GM21423 (cell line): Measurements from ENCODE around the gene EPB41.

Source experiments
- ATAC-seq: cut with Tn5 transposase; IDR thresholded peaks from one replicate; pipeline ENCODE4 v1.9.1; 2021; ENCODE audit warnings: mild to moderate bottlenecking, moderate library complexity; ENCODE audit not compliant: unreplicated experiment

The EPB41 gene

DNA sequence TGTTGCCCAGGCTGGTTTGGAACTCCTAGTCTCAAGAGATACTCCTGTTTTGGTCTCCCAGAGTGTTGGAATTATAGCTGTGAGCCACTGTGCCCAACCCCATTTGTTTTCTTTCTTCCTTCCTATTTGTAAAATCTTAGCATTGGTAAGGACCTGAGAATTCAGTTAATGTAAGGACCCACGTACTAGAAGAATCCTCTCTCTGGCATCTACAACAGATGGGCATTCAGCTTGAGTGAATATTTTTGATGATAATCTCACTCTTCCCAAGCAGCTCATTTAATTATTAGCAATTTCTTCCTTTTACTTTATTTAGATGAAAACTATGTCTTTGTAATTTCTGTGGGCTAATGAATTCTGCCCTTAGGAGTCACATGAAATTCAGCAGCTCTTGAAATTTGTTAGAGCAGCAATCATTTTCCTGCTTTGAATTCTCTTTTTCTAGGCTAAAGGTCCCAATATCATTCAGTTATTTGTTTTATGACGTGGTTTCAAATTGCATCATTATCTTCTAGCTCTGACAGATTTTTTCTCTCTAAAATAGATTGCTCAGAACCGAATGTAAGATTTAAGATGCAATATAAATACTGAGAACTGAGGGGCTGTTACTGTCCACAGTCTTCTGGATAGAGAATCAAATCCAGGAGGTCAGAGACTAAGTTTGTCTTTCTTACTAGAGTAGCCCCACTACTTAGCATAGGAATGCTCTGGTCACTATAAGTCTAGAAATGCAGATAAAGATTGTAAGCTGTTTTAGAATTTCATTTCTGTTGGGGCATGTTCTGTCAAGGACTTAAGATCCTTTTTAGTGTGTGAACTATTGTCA, 59.4 kb downstream of the EPB41 start:
- ATAC-seq = no peak

DNA sequence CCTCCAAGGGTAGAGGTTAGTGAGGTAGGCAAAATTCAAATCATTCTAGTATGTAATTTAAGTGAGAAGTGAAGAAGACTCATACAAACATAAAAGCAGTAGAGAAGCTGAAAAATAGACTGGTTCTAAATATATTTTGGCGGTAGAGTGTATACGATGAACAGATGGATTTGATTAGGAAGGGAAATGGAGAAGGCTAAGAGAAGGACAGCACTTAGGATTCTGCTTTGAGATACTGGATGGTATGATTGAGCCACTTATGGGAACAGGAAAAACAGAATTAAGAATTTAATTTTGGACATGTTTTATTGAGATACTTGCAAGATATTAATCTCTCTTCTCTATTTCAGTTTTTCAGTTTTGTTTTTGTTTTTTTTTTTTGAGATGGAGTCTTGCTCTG, 60.1 kb downstream of the EPB41 start:
- ATAC-seq = no peak

- ATAC-seq = no peak
These were observed 61.9 kb downstream of the EPB41 start for GRCh38 chr1:28976248-28976647.

- no peak for ATAC-seq
These were observed 66.8 kb downstream of the EPB41 start for GRCh38 chr1:28981210-28981609.

GRCh38 chr1:28982198-28982597, 67.8 kb downstream of the EPB41 start:
- no peak for ATAC-seq

GRCh38 chr1:28983091-28983490, 68.7 kb downstream of the EPB41 start:
- ATAC-seq = no peak

- ATAC-seq = no peak
These were observed 69.3 kb downstream of the EPB41 start for GRCh38 chr1:28983509-28984310.

DNA sequence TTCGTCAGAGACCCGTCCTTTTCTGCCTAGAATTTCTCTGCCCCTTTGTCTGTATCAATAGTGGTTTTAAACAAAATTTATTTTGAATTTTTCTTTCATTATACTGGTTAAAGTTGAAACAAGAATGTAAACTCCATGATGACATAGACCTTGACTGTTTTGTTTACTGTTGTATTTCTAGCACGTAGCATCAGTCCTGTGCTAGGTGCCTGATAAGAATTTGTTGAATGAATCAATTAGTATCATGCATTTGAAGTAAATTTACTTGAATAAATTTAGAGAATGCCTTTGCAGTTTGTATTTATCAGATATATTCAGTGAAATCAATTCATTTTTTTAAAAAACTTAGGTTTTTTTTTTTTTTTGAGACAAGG, 69.9 kb downstream of the EPB41 start:
- ATAC-seq = no peak

DNA sequence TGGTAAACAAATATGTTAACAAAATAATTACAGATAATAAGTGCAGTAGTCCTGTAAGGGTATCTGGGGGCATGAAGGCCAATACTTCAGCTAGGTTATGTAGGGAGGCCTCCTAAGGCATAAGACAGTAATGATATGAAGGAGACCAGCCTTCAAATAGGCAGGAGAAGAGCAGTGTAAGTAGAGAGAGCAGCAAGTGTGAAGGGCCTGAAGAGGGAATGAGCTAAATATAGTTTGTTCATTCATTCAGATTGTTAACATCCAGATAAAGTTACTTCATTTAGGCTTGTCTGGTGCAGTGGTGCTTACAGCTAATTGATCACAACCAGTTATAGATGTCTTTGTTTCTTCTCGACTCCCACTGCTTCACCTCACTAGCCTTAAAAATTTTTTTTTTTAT, 71.1 kb downstream of the EPB41 start:
- ATAC-seq = no peak

DNA sequence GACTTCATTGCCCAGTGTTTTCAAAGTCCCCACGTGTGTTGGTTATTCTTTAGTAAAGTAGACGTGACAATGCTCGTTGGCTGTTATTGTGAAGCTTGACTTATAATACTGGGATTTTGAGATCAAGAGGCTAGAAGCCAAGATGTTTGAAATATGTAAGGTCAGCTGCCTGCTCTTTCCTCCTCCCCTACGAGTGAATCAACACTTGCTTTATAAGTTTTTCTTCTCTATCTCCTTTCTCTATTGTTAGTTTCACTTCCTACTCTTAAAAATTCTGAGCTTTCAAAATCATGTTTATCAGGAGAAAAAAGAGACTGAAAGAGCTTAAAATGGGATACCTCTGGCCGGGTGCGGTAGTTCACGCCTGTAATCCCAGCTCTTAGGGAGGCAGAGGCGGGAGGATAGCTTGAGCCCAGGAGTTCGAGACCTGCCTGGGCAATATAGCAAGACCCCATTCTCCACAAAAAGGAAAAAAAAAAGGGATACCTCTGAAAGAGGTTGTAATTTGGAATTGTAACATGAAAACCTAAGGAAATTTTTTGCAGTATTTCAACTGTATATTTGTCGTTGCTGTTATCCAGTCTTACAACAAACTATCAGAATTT, 72.0 kb downstream of the EPB41 start:
- no peak for ATAC-seq

DNA sequence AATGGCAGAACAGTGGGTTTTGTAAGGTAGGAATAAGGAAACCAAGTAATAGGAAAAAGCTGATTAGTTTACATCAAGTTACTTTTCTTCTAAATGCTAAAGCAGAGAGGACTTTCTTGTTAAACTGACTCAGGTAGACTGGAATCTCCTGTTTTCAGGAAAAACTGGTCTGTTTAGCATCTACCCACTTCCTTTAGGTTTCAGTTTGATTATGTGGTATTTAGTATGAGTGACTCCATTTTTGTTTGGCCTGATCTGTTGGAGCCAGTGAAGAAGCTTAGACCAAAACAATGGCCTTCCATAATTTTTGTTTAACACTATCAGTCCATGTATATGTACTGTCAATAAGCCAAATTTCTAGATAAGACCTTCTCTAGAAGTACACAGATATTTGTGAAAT, 88.4 kb downstream of the EPB41 start:
- ATAC-seq = no peak

- no peak for ATAC-seq
These were observed 89.9 kb downstream of the EPB41 start for GRCh38 chr1:29004288-29004687.

GRCh38 chr1:29004798-29005197, 90.4 kb downstream of the EPB41 start:
- no peak for ATAC-seq

DNA sequence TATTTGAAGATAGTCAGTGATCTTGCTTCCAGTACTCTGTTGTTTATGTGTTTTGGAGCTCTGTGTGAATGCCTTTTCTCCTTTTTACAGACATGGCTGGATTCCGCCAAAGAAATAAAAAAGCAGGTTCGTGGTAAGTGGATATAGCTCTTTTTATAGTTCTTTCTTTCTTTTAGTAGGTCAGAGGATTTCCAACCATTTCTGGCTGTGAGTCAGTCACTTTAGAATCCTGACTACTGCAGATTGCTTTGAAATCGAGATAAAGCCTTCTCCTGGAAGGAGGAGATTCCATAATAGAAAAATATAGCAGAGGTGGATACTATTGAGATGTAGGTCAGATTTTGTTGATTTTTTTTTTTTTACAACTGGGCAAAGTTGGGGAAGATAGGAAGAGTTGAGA, 97.4 kb downstream of the EPB41 start:
- no peak for ATAC-seq

GRCh38 chr1:29017235-29017634, 102.9 kb downstream of the EPB41 start:
- no peak for ATAC-seq

GRCh38 chr1:29017975-29018712, 103.8 kb downstream of the EPB41 start:
- ATAC-seq = no peak

DNA sequence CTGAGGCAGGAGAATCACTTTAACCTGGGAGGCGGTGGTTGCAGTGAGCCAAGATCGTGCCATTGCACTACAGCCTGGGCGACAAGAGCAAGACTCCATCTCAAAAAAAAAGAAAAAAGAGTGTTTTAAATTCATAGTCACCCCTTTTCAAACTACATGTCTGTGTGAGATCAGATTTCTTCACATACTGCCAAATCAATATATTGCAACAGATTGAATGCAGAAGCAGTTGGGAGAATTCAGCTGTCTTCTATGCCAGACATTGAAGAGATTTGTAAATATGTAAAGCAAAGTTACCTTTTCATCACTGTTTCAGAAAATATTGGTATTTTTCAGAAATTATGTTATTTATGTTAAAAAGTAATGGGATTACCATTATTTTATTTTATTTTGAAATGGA, 108.3 kb downstream of the EPB41 start:
- ATAC-seq = no peak

DNA sequence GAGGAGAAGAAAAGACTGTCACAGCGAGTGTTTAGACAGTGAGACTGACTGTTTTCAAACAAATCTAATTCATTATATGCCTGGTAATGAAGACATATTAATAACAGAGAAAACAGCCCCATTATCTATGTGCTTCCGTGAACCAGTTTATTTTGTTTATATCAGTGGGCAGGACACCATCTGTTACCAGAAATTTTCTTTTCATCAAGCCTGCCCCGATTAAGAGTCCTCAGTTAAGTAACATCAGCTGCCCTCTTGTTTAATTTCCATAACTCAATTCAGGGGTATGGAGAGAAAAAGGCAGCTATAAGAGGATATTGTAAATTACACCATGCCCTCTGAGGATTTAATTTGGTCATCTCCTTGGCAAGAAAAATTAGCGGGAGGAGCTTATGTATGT, 115.3 kb downstream of the EPB41 start:
- no peak for ATAC-seq

DNA sequence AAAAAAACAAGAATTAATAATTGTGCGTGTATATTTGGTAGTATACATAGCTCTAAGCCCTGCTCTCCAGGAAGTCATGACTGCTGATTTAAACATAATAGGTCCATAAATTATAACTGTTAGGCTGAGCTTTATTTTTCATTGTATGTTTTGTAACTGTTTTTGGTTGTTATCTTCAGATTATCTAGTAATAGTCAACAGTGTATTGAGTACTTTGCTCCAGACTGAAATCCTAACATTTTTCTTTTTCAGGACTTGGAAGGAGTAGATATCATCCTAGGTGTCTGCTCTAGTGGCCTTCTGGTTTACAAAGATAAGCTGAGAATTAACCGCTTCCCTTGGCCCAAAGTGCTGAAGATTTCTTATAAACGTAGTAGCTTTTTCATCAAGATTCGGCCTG, 118.5 kb downstream of the EPB41 start:
- ATAC-seq = no peak

DNA sequence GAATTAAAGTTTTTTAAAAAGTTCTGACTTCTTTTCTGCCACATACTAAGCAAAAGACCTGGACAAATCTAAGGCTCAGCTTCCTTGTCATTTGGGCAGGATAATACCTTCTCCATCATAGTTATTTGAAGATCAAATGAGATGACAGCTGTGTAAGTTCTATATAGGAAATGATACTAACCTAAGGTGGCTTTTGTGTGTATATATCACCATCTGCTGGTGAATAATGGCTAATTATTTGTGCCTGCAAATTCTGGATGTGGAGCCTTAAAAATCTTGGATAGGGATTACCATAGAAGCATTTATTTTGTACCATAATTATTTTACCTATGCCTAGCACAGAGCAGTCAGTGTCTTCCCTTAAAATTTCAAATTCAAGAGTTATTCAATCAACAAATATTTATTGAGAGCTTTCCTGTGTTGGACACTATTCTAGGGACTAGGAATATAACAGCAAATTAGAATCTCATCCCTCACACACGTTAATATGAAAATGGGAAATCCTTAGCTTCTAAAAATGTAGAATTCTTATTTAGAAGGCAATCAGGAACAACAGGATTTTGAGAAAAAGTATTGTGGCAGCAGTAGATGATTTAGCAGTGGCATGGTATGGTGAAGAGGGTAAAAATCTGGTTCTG, 119.6 kb downstream of the EPB41 start:
- ATAC-seq = no peak
